Upper lobe of left lung (tissue), 4 donors: ENCODE data around the gene SPIN2A.

Experiments
- EP300 ChIP-seq, 4 donors: sonication (generic); formaldehyde crosslinking; IDR thresholded peaks; one replicate each; pipeline ENCODE4 v1.5.1; 2017; ENCODE audit warnings: antibody characterized with exemption in 4 of 4, control low read depth in 2 of 4
- POLR2A ChIP-seq, 4 donors: fragments of 450-650 bp; IDR thresholded peaks; one replicate each; pipeline ENCODE4 v1.5.1; 2016 to 2017; ENCODE audit warnings: antibody characterized with exemption in 4 of 4, mild to moderate bottlenecking in 2 of 4
- TF ChIP-seq, protein P1 (sequence below), 6 experiments: fragments of 450-650 bp in 4 of 6; fragments of 200-600 bp in 2 of 6; sonication (generic) in 2 of 6; IDR thresholded peaks; one replicate each; pipeline ENCODE4 v1.5.1; 2016 to 2019; ENCODE audit warnings: antibody characterized with exemption in 6 of 6

DNA sequence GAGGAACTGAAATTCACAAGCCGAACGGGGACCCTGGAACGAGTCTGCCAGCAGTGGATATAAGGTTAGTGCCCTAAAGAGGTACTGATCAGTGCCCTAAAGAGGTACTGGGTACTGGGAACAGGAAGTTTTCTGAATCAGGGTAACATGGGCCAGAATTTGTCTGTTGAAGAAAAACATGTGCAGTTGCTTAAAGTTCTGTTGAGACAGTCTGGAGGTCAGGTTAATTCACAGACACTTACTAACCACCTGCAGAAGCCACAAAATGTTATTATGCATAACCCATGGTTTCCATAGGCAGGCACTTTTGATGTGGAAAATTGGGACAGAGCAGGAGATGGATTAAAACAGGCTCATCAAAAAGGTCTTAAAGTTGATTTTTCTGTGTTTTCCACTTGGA, 33.7 kb downstream of the SPIN2A start:
- TF ChIP-seq, protein P1, sequence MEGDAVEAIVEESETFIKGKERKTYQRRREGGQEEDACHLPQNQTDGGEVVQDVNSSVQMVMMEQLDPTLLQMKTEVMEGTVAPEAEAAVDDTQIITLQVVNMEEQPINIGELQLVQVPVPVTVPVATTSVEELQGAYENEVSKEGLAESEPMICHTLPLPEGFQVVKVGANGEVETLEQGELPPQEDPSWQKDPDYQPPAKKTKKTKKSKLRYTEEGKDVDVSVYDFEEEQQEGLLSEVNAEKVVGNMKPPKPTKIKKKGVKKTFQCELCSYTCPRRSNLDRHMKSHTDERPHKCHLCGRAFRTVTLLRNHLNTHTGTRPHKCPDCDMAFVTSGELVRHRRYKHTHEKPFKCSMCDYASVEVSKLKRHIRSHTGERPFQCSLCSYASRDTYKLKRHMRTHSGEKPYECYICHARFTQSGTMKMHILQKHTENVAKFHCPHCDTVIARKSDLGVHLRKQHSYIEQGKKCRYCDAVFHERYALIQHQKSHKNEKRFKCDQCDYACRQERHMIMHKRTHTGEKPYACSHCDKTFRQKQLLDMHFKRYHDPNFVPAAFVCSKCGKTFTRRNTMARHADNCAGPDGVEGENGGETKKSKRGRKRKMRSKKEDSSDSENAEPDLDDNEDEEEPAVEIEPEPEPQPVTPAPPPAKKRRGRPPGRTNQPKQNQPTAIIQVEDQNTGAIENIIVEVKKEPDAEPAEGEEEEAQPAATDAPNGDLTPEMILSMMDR (IDR thresholded peaks at IDR 0.05), result no peak
- no peak for TF ChIP-seq POLR2A (IDR thresholded peaks at IDR 0.05)
- TF ChIP-seq EP300 (IDR thresholded peaks at IDR 0.05), result no peak
